GM21526 (cell line): Measurements from ENCODE around the gene CAMK1D.

ENCODE experiments used
- ATAC-seq: cut with Tn5 transposase; IDR thresholded peaks from one replicate; pipeline ENCODE4 v1.9.1; 2021; ENCODE audit warnings: moderate library complexity; ENCODE audit not compliant: unreplicated experiment, low FRiP score

The CAMK1D gene

DNA sequence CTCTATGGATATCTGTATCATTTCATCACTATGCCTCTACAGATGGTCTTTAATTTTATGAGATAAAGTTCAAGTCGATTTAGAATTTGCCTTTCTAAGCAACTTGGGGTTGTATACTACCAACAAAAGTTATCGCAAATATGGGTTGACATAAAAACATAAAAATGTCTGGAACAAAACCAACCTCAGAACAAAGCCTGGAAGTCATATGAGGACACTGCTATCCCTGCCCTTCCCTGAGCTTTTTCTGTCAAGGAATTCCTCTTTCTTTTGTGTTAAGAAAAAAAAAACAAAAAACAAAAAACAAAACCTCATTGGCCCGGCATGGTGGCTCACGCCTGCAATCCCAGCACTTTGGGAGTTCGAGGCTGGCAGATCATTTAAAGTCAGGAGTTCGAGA is 319.3 kb downstream of the CAMK1D start:
- ATAC-seq, result no peak

DNA sequence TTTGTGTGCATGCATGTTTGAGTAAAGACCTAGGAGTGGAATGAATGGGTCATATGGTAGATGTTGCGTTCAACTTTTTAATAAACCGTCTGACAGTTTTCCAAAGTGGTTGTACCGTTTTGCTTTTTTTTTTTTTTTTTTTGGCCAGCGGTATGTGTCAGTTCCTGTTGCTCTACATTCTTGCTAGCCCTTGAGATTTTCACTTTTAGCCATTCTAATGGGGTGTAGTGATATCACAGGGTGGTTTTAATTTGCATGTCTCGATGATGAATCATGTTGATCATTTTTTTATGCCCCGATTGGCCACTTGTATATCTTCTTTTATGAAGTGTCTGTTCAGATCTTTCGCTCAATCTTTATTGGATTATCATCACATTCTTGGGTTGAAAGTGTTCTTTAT is 320.7 kb downstream of the CAMK1D start:
- ATAC-seq, result no peak

DNA sequence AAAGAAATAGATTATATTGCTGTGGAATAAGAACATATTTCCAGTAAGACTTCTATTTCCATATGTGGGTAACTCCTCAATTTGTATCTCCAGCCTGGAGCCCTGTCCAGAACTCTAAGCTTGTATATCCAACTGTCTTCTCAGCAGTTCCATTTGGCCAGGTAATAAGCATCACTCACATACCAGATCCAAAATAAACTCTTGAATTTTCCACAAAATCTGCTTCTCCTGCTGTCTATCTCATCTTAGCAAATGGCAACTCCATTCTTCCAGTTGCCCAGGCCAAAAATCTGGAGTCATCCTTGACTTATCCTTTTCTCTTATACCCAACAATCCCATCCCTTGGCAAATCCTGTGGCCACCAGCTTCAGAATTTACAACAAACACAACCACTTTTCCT is 325.8 kb downstream of the CAMK1D start:
- no peak for ATAC-seq

DNA sequence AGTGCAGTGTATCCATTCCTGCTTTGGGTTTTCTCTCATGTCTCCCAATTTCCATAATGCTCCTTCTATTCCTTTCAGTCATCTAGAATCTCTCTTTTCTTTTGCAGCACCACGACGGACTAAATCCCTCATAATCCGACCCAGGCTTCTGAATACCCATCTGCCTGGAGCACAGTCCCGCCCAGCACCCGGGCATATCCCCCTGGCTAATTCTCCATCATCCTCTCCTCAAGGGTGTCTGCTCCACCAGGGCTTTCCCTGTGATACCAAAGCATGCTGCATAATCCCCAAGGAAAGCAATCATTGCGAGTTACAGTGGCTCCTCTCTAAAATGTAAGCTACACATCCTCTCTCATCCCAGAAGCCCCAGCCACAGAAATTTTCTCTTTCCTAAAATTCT is 330.3 kb downstream of the CAMK1D start:
- ATAC-seq, result no peak

GRCh38 chr10:12681252-12681651 is 331.9 kb downstream of the CAMK1D start:
- no peak for ATAC-seq

- ATAC-seq, result no peak
Measured at GRCh38 chr10:12684784-12685183, 335.4 kb downstream of the CAMK1D start.

GRCh38 chr10:12685261-12686058 is 336.1 kb downstream of the CAMK1D start:
- ATAC-seq, result no peak

DNA sequence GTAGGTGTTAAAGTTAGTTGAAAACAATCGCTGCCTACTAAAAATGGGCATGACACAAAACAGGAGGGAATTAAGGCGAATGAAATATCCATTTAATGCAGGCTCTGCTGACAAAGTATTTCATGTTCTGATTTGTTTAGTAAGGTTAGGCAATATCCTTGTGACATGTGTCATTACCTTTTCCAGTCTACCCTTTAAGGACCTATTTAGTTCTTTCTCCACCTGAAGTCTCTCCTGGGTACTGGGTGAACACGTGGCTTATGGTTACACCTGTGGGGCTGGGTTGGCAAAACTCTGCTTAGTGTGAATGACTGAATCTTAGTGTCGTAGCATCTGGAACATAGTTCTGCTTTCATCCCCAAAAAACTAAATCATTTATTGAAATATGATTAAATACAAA is 338.6 kb downstream of the CAMK1D start:
- no peak for ATAC-seq

- ATAC-seq, result no peak
Measured at GRCh38 chr10:12689893-12690292, 340.5 kb downstream of the CAMK1D start.

DNA sequence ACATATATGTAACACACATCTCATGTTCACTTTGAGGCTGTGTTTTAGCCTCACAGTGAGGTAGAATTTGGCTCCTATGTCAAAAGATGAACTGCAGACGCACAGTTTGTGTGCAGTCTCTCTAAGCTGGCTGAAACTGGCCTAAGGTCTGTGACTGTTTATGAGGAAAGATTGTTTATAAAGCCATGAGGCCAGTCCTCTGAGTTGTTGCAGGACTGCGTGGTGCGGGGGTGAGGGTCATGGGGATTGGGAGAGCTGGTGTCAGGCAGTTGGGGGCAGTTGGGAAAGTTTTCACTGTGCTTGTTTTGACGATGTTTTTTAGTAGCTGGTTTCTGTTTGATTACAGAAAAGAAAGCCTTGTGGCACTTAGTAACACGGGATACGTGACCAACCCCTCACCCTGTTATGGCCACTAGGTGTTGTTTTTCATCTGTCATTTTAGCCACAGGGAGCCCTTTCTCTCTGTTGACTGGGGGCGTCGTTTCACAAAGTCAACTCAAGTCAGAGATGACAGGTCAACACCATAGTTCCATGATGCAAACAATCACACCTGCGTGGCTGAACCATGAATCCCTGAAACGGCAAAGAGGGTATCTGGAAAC is 341.3 kb downstream of the CAMK1D start:
- ATAC-seq, result no peak

DNA sequence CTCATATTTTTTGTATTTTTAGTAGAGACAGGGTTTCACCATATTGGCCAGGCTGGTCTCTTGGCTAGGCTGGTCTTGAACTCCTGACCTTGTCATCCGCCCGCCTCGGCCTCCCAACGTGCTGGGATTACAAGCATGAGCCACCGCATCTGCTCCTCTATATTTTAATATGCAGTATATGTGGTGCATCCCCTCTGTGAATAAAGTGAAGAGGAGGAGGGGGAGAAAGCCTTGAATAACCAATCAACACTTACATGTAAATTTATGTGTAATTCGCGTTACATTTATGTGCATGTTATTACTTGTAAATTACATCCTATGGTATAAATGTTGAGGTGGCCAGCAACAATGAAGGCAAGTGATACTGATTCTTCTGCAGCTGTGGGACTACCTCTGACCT is 342.2 kb downstream of the CAMK1D start:
- no peak for ATAC-seq

DNA sequence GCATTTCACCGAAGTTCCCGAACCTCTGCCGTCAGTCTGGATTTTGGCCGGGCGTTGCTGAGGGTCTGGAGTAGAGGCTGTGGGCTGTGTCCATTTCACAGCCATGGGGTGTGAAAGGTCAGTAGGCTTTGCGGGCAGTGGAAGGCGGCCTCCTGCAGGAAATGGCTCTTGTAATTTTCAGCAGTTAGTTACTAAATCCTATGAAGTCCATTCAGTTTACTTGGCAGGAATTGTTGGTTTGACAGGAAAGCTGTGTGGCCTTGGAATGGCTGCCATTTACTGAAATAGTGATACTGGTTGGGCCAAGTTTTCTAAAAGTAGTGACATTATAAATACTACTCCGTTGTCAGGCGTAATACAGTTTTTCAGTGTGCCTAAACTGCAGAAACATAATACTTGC is 348.4 kb downstream of the CAMK1D start:
- ATAC-seq, result no peak

DNA sequence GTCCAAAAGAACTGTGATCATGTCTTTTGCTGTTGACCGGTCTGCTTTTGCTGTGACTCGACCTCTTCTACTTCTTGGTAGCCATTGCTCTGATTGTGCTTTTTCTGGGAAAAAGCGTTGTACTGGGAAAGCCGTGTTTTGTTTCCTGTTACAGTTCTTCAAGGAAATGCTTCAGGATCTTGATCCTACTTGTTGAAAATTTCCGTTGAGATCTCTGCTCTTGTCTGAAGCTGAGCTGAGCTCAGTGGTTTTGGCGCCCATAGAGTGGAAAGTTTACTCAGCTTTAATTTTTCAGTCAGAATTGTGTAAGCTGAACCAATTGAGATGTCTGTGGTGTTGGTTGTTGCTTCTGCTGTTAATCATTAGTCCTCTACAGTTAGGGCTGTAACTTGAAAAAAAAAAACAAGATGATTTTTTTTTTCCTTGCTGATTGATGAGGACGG is 349.9 kb downstream of the CAMK1D start:
- no peak for ATAC-seq

DNA sequence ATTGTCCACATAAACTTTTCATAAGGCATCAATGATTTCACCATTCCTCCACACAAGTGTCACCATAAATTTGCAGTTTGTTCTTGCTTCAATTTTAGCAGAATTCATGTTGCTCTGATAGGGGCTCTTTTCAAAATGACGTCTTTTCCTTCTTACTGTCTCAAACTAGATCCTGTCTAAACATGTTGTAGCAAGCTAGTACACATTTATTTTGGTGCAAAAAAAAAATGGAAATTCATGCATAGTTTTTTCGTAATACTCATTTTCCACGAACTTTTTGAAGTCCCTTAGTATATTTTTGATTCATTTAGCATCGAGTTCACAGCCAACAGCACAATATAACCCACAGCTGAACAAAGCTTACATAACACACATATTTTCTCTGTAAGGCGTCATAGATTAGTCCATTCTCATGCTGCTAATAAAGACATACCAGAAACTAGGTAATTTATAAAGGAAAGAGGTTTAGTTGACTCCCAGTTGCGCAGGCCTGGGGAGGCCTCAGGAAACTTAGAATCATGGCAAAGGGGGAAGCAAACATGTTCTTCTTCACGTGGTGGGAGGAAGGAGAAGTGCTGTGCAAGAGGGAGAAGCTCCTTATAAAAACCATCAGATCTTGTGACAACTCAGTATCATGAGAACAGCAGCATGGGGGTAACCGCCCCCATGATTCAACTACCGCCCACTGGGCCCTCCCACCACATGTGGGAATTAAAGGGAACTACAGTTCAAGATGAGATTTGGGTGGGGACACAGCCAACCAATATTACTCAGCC is 350.6 kb downstream of the CAMK1D start:
- ATAC-seq, result no peak

DNA sequence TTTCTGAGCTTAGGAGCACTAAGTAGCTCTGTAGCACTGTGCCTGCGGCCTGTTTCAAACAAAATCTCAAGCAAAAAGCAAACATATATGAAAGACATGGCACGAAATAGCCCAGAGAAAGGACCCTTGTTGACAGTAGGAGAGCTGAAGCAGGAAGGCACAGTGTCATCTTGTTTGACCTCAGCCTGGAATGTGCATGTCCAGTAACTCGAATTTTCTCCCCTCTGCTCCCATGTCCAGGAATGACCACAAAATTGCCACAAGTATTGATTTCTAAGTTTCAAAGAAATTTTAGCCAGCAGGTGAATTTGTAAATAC is 351.2 kb downstream of the CAMK1D start:
- ATAC-seq, result no peak

- no peak for ATAC-seq
Measured at GRCh38 chr10:12701696-12702095, 352.3 kb downstream of the CAMK1D start.

GRCh38 chr10:12702215-12702770 is 352.9 kb downstream of the CAMK1D start:
- no peak for ATAC-seq

DNA sequence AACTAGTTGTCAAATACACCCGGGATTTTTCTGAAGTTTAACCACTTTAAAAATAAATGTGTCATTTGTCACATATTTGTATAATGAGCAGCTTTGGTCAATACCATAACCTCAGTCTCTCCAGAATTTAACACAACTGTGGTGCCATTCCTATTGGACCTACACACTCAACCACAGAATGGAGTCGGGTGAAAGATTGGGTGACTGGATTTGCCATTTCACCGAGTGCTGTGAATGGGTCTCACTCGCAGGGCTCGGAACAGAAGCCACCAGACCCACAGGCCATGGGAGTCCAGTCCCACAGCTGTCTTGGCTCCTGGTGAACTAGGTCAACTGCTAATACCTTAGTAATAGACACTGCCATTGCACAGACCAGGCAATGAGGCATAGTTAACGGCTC is 353.8 kb downstream of the CAMK1D start:
- ATAC-seq, result no peak

GRCh38 chr10:12703813-12704212 is 354.5 kb downstream of the CAMK1D start:
- no peak for ATAC-seq

GRCh38 chr10:12704488-12704887 is 355.1 kb downstream of the CAMK1D start:
- no peak for ATAC-seq

DNA sequence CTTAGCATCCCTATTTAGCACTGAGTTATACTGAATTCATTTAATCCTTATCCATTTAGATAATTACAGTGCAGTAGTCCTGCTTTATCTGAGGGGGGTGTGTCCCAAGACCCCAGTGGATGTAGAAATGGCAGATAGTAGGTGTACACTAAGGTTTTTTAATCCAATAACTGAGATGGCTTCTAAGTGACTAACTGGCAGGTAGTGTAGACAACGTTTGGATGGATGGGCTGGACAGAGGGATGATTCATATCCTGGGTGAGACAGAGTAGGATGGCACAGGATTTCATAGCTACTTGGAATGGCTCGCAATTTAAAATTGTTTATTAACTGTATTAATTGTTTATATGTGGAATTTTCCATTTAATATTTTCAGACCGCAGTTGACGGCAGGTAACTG is 356.6 kb downstream of the CAMK1D start:
- ATAC-seq, result no peak
